HCT116 (cell line): ENCODE results near the gene SLC39A1. TPM values are rescaled to one million over a fixed set of nuclear protein-coding genes. Genes with fewer than 3 reads are reported as not detected.

Source experiments
- microRNA-seq: library from miRNA; unstranded; fragments of <30 nt; microRNA quantifications from one replicate; pipeline ENCODE4, GENCODE V29; 2016; ENCODE audit warnings: borderline number of aligned reads
- total RNA-seq: library from RNA; stranded (reverse); gene quantifications from one replicate; pipeline ENCODE4 v1.2.1, GENCODE V29; 2021; ENCODE audit not compliant: unreplicated experiment

Gene SLC39A1
- total RNA-seq, 1 experiment from 2014 or later: 51.5 TPM

Small RNA genes lying within 50 kb of the gene (microRNA-seq; reads per million reads assigned to microRNA genes)
- gene MIR6737: not detected

Other genes with a start within 250 kb of the SLC39A1 start
- 47.6 TPM for gene INTS3, start 235.5 kb downstream of the SLC39A1 start, total RNA-seq
- gene SLC27A3, start 188.1 kb downstream of the SLC39A1 start, total RNA-seq: 14.3 TPM
- gene GATAD2B, start 40.6 kb downstream of the SLC39A1 start, total RNA-seq: 50.2 TPM
- gene DENND4B, start 16.8 kb downstream of the SLC39A1 start, total RNA-seq: 70.8 TPM
- gene CRTC2, start 4.9 kb downstream of the SLC39A1 start, total RNA-seq: 33.8 TPM
- 15.3 TPM for gene CREB3L4, start 4.4 kb upstream of the SLC39A1 start, total RNA-seq
- gene JTB, start 14.1 kb upstream of the SLC39A1 start, total RNA-seq: 123 TPM
- gene RAB13, start 22.8 kb upstream of the SLC39A1 start, total RNA-seq: 93.6 TPM
- 1,905 TPM for gene RPS27, start 27.2 kb upstream of the SLC39A1 start, total RNA-seq
- gene NUP210L, start 191.5 kb upstream of the SLC39A1 start, total RNA-seq: 0.10 TPM
- gene TPM3, start 228.6 kb upstream of the SLC39A1 start, total RNA-seq: 457 TPM
- not detected for gene CFAP141, start 242.8 kb upstream of the SLC39A1 start, total RNA-seq